Renal pelvis (tissue), 4 donors: ENCODE measurements around the gene STK35. TPM values are rescaled to one million over a fixed set of nuclear protein-coding genes. Genes with fewer than 3 reads are reported as not detected.

Experiments used
- DNase-seq: peaks from one replicate; pipeline ENCODE4 v3.0.0-alpha.2; 2013
- polyA plus RNA-seq, 3 donors: library from polyadenylated mRNA; unstranded; fragments of 120-200 nt; gene quantifications; one replicate each; pipeline ENCODE4 v1.2.1, GENCODE V29; 2013; ENCODE audit not compliant: insufficient read length in 3 of 3

STK35 gene
- polyA plus RNA-seq, 3 donors: 18.6 to 21.4 (median 18.8) TPM

GRCh38 chr20:2131366-2131765, 29.7 kb downstream of the STK35 start:
- DNase-seq: no peak

- no peak for DNase-seq
These were observed 30.9 kb downstream of the STK35 start for GRCh38 chr20:2132461-2132901.

GRCh38 chr20:2133318-2134183, 31.9 kb downstream of the STK35 start:
- DNase-seq: no peak

- DNase-seq: no peak
These were observed 33.4 kb downstream of the STK35 start for GRCh38 chr20:2135013-2135412.

GRCh38 chr20:2136275-2136674, 34.6 kb downstream of the STK35 start:
- DNase-seq: no peak

GRCh38 chr20:2137552-2138201, 36.0 kb downstream of the STK35 start:
- DNase-seq: no peak

- no peak for DNase-seq
These were observed 36.8 kb downstream of the STK35 start for GRCh38 chr20:2138396-2138795.

- no peak for DNase-seq
These were observed 37.6 kb downstream of the STK35 start for GRCh38 chr20:2139250-2139649.

GRCh38 chr20:2139736-2140135, 38.1 kb downstream of the STK35 start:
- DNase-seq: no peak

GRCh38 chr20:2140561-2140960, 38.9 kb downstream of the STK35 start:
- no peak for DNase-seq

- DNase-seq: no peak
These were observed 40.3 kb downstream of the STK35 start for GRCh38 chr20:2141600-2142575.

GRCh38 chr20:2142649-2143048, 41.0 kb downstream of the STK35 start:
- no peak for DNase-seq

GRCh38 chr20:2143594-2143993, 42.0 kb downstream of the STK35 start:
- DNase-seq: no peak

- no peak for DNase-seq
These were observed 43.2 kb downstream of the STK35 start for GRCh38 chr20:2144850-2145249.

- no peak for DNase-seq
These were observed 43.7 kb downstream of the STK35 start for GRCh38 chr20:2145376-2145775.

GRCh38 chr20:2146080-2146867, 44.6 kb downstream of the STK35 start:
- no peak for DNase-seq

- no peak for DNase-seq
These were observed 47.9 kb downstream of the STK35 start for GRCh38 chr20:2149507-2149906.

- no peak for DNase-seq
These were observed 49.0 kb downstream of the STK35 start for GRCh38 chr20:2150660-2151059.

- peak; percentile 34 for DNase-seq
These were observed 50.2 kb downstream of the STK35 start for GRCh38 chr20:2151858-2152281.

- no peak for DNase-seq
These were observed 50.7 kb downstream of the STK35 start for GRCh38 chr20:2152317-2152716.

GRCh38 chr20:2153326-2153725, 51.7 kb downstream of the STK35 start:
- DNase-seq: no peak
